A204.1 (cell line): Measurements from ENCODE around the gene ASPN.

Source experiments
- FAIRE-seq: peaks from 2 replicates; lab custom pipeline; 2012; peaks lifted over from hg19 to GRCh38; lab: Jason Lieb, UNC

The ASPN gene

GRCh38 chr9:92408747-92409478 is 73.4 kb downstream of the ASPN start:
- no peak for FAIRE-seq

DNA sequence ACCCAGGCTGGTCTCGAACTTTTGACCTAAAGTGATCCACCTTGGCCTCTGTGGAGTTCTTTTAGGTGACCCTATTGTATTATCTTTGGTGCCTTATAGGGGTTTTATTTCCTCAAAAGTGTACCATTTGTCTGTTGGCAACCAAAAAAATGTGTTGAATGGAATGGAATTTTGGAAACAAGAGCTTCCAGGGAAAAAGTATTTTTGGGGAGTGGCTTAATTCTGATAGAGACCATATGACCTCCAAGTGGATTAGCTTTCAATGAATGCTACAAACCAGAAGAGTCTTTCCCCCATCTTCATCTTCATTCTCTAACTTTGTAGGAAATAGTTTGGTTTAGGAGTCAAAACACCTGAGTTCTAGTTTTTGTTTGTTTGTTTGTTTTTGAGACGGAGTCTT is 74.5 kb downstream of the ASPN start:
- FAIRE-seq = no peak

DNA sequence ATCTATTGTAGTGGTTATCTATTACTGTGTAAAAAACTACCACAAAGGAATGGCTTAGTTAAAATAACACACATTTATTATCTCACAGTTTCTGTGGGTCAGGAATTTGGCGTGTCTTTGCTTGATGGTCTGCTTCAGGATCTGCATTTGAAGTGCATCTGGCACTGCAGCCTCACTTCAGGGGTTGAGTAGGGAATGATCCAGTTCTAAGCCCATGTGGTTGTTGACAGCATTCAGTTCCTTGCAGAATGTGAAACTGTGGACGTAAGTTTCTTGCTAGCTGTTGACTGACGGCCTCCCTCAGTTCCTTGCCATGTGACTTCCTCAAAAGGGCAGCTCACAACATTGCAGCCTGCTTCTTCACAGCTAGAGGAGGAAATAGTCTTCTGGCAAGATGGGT is 75.8 kb downstream of the ASPN start:
- no peak for FAIRE-seq
